Gastroesophageal sphincter (tissue), 3 donors: Measurements from ENCODE around the gene ATP8B3.

Source experiments
- EP300 ChIP-seq: sonication (generic); formaldehyde crosslinking; IDR thresholded peaks from one replicate; pipeline ENCODE4 v1.6.1; 2017; ENCODE audit warnings: antibody characterized with exemption, mild to moderate bottlenecking
- POLR2A ChIP-seq, 2 donors: fragments of 450-650 bp; IDR thresholded peaks; one replicate each; pipeline ENCODE4 v1.6.1; 2017; ENCODE audit warnings: antibody characterized with exemption in 2 of 2, mild to moderate bottlenecking in 2 of 2, moderate library complexity in 1 of 2
- POLR2AphosphoS5 ChIP-seq: sonication (generic); formaldehyde crosslinking; IDR thresholded peaks from one replicate; pipeline ENCODE4 v1.6.1; 2017; ENCODE audit warnings: antibody characterized with exemption
- TF ChIP-seq, protein P1 (sequence below), 4 experiments: fragments of 200-600 bp in 2 of 4; fragments of 450-650 bp in 2 of 4; sonication (generic) in 1 of 4; IDR thresholded peaks; one replicate each; pipeline ENCODE4 v1.5.1; 2017 to 2019; ENCODE audit warnings: antibody characterized with exemption in 4 of 4, mild to moderate bottlenecking in 2 of 4, moderate library complexity in 2 of 4

DNA sequence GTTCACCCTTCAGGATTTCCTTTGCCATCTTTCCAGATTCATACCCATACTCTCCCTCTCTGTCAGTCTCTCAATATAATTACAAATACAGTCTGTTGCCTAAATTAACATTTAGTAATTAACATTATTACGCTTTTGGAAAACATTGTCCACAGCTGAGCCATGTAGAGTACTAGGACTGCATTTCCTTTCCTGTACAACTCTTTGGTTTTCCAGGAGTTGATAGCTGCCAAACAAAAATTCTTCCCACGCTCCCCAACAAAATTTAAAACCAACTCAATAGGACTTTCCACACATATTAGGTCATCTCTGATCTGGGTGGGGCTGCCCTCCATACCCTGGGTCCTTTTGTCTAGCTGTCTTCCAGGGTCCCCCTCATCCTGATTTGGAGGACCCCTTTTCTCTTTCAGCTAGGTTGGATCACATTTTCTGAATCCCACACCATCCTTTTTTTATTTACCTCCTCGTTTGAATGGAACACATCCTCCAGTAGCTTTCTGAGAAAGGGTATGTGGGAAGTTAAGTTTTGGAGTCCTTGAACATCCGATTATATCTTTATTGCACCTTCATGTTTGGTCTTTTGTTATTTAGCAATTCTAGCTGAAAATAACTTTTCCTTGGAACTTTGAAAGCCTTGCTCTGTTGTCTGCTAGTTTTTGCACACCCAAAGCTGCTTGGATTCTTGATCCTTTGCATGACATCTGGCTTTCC is 41.1 kb downstream of the ATP8B3 start:
- TF ChIP-seq EP300 (no peak), POLR2A (IDR thresholded peaks at IDR 0.05) (no peak), POLR2AphosphoS5 (no peak)
- TF ChIP-seq, protein P1, sequence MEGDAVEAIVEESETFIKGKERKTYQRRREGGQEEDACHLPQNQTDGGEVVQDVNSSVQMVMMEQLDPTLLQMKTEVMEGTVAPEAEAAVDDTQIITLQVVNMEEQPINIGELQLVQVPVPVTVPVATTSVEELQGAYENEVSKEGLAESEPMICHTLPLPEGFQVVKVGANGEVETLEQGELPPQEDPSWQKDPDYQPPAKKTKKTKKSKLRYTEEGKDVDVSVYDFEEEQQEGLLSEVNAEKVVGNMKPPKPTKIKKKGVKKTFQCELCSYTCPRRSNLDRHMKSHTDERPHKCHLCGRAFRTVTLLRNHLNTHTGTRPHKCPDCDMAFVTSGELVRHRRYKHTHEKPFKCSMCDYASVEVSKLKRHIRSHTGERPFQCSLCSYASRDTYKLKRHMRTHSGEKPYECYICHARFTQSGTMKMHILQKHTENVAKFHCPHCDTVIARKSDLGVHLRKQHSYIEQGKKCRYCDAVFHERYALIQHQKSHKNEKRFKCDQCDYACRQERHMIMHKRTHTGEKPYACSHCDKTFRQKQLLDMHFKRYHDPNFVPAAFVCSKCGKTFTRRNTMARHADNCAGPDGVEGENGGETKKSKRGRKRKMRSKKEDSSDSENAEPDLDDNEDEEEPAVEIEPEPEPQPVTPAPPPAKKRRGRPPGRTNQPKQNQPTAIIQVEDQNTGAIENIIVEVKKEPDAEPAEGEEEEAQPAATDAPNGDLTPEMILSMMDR (IDR thresholded peaks at IDR 0.05): no peak
